Fibroblast of the aortic adventitia (primary cell): ENCODE data around the gene TOPORS. TPM values are rescaled to one million over a fixed set of nuclear protein-coding genes. Genes with fewer than 3 reads are reported as not detected.
"Not testable (repeated sequence)": the region's sequence is repeated elsewhere in the genome, so short reads cannot be mapped to it uniquely, and the experiment has no call there.

Source experiments
- DNase-seq: peaks from one replicate; pipeline ENCODE4 v3.0.0-alpha.2; 2010; ENCODE audit warnings: low read depth
- H3K4me3 ChIP-seq: 2 replicates; pipeline ENCODE4 v1.5.1; 2011; ENCODE audit warnings: low read depth, mild to moderate bottlenecking, control low read depth, low read length, moderate library complexity
- CTCF ChIP-seq: IDR thresholded peaks from 2 replicates; pipeline ENCODE4 v1.5.1; 2011; ENCODE audit warnings: mild to moderate bottlenecking, low read length, control low read depth, inconsistent platforms; ENCODE audit not compliant: insufficient read depth
- total RNA-seq: library from RNA; depleted of rRNA; stranded (reverse); fragments of >200 nt; gene quantifications from 2 replicates; pipeline ENCODE4 v1.2.3, GENCODE V29; 2012; ENCODE audit warnings: low replicate concordance

Gene TOPORS
- total RNA-seq, 1 donor = 40.6 TPM

GRCh38 chr9:32550562-32551275, 1.7 kb downstream of the TOPORS start:
- no peak for TF ChIP-seq CTCF
- DNase-seq = peak; percentile 89

GRCh38 chr9:32550150-32550561, 2.2 kb downstream of the TOPORS start:
- peak; percentile 43 for DNase-seq
- peak; percentile 16 for TF ChIP-seq CTCF

More at GRCh38 chr9:32550562-32551275, 1.7 kb downstream of the TOPORS start:
- H3K4me3 ChIP-seq = peak overlapping the region; percentile 73

GRCh38 chr9:32548213-32548612, 4.2 kb downstream of the TOPORS start:
- H3K4me3 ChIP-seq, DNase-seq: not testable (repeated sequence)

More at GRCh38 chr9:32550150-32550561, 2.2 kb downstream of the TOPORS start:
- H3K4me3 ChIP-seq = peak overlapping the region; percentile 73

GRCh38 chr9:32545884-32546283, 6.5 kb downstream of the TOPORS start:
- H3K4me3 ChIP-seq = no peak overlapping the region
- no peak for DNase-seq
- TF ChIP-seq CTCF = no peak

- H3K4me3 ChIP-seq = no peak overlapping the region
- no peak for TF ChIP-seq CTCF
- DNase-seq = no peak
Observed at GRCh38 chr9:32543047-32543446, 9.3 kb downstream of the TOPORS start.

- no peak overlapping the region for H3K4me3 ChIP-seq
- TF ChIP-seq CTCF = no peak
- no peak for DNase-seq
Observed at GRCh38 chr9:32533816-32534215, 18.6 kb downstream of the TOPORS start.

GRCh38 chr9:32533336-32533735, 19.1 kb downstream of the TOPORS start:
- DNase-seq = no peak
- H3K4me3 ChIP-seq = no peak overlapping the region
- TF ChIP-seq CTCF = no peak
